SK-N-DZ (cell line): ENCODE results near the gene PCSK5.
"Not testable (repeated sequence)": the region's sequence is repeated elsewhere in the genome, so short reads cannot be mapped to it uniquely, and the experiment has no call there.

Source experiments
- DNase-seq: peaks from one replicate; pipeline ENCODE4 v3.0.0-alpha.2; 2015; ENCODE audit warnings: low spot score

PCSK5 gene

DNA sequence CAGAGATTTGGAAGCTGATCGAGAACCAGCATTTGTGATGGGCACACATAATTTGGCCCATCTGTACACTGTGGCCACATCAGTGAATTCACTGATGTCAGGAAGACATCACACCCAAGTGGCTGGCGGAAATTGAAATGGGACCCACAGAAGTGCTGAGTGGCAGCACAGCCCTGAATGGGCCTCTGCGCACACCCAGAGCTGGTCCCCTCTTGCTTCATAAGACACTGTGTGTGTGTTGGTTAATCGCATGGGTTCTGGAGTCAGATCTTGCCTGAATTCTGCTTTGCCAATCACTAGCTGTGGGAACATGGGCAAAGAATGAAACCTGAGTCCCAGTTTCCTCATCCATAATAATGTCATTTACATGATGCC, 72.2 kb downstream of the PCSK5 start:
- DNase-seq: no peak

DNA sequence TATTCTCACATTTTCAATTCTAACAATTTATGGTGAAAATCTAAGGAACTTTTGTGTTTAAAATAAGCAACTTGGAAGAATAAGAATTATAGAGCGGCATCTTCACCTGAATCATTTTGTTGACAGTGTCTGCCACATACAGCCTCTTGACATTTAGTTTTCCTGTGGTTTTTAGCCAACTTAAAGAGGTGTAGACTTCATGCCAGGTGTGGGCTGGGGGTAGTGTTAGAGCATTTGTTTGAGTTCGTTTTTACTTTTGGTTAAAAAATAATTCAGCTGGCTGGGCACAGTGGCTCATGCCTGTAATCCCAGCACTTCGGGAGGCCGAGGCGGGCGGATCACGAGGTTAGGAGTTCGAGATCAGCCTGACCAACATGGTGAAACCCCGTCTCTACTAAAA, 72.8 kb downstream of the PCSK5 start:
- not testable (repeated sequence) for DNase-seq

DNA sequence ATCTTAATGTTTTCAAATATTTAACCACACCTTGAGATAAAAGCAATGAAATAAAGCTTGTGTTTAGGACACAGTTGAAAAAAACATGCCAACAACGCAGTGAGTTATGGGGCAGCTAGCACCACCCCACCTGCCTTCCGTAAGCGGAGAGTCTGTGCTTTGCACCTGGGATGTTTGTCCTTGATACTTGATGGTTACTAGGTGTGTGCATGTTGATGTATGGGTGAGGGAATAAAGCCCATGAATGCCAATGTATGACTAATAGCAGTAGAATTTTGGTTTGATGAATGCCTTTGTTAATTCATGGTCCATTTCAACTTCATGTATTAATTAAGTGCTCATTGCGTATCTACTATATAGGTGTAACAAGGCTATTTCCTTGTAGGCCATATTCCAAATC, 74.0 kb downstream of the PCSK5 start:
- no peak for DNase-seq

DNA sequence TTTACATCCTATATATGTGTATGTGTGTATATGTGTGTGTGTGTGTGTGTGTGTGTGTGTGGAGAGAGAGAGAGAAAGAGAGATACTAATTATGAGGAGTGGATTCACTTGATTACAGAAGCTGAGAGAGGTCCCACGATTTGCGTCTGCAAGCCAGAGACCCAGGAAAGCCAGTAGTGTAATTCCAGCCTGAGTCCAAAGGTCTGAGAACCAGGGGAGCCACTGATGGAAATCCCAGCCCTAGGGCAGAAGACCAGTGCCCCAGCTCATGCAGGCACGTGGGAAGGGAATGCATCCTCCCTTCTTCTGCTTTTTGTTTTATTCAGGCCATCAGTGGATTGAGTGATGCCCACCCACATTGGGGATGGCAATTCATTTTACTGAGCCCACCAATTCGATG, 74.8 kb downstream of the PCSK5 start:
- no peak for DNase-seq

DNA sequence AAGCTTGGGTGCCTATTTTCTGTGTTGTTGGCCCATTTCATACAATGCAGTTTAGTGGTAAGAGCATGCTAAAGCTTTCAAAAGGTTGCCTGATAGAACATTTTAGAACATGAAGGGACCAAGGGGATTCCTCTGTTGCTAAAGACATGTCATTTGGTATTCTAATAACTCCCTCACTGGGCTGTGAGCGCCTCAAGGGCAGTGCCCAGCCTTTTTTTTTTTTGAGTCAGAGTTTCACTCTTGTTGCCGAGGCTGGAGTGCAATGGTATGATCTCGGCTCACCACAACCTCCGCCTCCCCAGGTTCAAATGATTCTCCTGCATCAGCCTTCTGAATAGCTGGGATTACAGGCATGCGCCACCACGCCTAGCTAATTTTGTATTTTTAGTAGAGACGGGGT, 77.1 kb downstream of the PCSK5 start:
- no peak for DNase-seq

DNA sequence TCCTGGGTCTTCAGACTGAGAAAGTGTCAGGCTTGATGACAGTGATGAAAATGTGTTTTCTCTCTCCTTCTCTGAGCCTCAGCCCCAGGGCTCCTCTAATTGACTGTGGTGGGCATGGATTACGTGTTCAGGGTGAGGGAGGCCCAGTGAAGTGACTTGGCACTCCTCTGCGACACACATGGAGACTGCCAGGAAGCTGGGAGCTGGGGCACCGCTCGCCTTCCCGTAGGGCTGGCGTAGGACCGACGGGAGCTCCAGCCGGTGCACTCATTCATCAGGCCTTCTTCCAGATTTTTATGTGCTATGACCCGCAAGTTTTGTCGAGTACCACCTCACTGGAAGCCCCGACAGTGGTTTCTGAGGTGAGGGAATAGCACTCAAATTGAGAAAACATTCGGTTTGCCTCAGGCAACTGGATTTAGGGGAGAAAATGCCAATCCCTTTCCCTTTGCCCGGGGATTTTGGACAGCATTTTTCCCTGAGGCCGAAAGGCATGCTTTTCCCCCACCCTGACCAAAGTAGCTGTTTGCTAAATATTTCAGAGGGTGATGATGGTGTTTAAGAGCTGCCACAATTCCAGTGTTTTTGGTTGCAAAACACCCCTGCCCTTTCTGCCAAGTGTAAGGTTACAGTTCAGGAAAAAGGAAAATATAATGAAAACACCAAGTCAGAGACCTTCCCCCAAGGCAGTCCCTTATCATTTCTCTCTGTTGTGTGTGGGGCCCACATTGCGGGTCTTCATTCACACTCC, 83.7 kb downstream of the PCSK5 start:
- no peak for DNase-seq

DNA sequence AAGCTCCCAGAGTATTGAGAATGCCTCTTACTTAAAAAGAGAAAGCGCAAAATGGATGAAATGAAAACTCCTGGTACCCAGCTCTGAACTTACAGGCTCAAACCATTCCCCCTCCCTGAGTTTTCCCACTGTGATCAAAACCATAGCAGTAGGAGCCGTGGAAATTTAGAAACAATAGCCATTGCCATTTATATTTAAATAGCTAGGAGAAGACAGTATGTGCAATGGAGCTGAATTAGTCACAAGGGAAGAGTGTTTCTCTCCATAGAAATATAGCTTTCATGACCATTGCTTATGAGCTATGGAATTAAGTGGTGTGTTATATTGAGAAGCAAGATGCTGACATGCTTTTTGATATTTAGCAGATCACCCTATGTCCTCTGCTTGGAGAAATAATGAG, 84.6 kb downstream of the PCSK5 start:
- DNase-seq: no peak

DNA sequence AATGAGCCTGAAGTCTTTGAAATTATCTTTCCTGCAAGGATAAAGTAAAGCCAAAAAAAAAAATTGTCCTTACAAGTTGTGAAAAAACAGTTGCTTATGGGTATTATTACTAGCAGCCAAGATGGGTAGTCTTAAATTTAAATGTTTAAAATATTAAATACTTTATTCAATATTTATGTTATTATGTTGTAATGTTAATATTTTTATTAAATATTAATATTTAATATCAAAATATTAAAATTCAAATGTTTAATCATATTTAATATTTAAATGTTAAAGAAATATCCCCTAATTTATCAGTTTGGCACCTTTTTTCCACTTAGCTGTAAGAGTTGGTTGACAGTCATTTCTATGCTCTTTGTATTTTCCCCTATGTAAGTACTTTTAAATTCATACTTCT, 86.1 kb downstream of the PCSK5 start:
- DNase-seq: no peak

DNA sequence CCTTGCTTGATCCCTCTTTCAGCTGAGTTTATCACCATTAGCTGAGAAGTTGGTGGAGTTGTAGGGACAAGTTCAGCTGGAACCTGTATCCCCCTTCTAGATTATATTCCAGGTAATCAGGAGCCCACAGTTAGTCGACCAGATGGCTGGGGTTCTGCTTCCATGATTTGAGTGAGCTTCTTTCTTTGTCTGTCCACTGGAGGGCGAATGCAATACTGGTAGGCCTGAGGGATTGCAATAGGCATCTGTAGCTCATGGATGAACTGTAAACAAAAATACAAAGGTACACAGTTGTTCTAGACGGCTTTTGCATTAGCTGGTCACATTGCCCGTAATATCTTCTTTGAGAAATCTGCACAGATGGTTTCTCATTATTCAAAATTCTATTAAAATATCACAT, 88.9 kb downstream of the PCSK5 start:
- peak; percentile 9 for DNase-seq

DNA sequence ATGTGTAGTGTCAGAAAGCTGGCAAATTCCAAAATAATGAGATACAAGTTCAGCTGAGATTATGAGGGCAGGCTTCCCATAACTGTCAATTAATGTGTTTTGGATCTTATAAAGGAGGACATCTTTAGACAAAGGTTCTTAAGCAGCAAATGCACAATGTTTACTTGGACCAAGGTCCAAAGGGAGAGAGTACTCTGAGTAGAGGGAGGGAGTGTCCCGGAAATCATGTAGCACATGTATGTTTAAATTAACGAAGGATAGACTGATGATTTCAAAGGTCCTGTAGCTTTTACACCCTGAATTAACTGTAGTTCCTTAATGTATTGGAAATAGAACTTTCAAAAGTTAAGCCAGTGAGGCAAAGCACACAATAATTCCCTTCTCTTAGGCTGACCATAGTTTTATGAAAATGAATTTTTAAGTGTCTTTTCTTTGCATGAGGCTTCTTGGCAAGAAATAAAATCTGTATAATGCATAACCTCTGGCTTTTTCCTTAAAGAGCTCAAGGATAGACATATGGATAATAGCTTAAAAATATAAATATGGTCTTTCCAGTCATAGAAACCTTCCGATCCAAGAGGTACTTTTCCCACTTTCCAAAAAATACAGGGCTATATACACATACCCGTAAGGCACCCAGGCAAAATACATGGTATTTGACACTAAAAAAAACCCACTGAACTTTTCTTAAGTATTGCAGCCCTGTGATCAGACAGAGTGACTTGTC, 93.0 kb downstream of the PCSK5 start:
- no peak for DNase-seq

DNA sequence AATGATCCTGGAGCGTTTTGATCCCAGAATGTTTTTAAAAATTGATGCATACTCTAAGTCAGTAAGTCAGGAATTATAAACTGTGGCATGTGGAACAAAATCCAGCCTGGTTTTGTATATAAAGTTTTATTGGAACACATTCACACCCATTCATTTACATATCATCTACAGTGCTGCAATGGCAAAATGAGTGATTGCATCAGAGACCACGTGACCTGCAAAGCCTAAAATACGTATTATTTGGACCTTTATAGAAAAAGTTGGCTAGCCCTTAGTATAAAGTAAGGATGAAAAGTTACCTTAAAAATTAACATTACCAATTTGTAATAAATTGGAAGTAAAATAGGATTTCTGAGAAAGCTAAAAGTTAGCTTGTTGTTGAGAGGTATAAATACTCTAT, 95.0 kb downstream of the PCSK5 start:
- DNase-seq: no peak

DNA sequence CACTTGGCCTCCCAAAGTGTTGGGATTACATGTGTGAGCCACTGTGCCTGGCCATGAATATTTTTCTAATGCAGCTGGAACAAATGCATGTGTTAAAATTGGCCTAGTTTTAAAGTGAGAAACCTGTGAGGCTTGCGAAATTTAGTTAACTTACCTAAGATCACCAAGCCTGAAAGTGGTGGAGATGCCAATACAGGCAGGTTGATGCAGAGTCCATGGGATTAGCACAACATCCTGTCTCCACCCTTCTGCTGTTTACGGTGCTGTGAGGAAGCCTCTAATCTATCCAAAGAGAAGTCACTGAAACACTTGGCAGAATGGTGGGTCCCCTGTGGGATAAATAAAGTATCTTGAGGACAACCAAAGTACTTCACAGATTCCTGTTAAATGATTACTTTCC, 98.2 kb downstream of the PCSK5 start:
- no peak for DNase-seq

DNA sequence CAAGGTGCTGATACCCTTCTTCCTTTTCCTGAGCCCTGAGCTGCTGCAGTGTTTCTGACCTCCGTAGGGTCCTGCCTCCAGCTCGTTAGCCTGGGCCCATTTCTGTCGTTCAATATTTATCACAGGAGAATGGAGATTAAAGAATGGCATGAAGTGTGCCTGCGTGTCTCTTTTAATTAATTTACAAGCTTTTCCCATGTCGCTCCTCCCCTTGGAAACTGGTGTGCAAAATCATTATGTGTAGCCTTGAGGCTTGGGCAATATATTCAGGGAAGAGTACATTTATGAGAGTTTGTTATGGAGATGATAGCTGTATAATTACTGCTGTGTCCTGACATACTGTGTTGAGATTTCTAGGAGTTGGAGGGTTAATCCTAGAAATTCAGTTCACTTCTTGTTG, 99.7 kb downstream of the PCSK5 start:
- no peak for DNase-seq

DNA sequence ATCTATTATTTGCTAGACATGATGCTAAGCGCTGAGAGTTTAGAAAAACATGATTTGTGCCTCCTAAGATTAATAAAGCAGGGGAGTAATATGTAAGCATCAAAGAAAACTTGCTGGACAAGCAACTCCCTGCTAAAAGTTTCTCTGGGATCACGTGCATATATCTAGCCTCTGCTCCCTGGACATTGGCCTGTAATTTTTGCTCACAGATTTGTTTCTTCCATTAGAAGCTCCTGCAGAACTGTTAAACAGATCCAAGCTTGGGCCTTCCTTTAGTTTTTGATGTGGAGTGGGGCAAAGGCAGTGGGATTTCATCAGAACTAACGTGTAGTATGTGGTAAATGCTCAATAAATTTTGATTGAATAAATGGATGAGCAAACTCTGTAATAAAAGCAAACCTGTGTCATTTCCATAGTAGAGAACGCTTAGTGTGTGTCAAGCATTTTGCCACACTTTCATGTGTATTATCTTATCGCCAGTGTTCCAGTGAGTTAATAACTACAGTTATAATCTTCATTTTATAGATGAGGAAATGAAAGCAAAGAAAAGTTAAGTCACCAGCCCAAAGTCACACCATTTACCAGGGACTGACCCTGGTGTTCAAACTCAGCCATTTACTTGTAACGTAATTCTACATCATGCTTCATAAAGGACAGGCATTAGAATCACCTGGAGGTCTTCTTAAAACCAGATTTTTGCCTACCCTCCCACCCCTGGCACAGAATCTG, 100.3 kb downstream of the PCSK5 start:
- DNase-seq: no peak

DNA sequence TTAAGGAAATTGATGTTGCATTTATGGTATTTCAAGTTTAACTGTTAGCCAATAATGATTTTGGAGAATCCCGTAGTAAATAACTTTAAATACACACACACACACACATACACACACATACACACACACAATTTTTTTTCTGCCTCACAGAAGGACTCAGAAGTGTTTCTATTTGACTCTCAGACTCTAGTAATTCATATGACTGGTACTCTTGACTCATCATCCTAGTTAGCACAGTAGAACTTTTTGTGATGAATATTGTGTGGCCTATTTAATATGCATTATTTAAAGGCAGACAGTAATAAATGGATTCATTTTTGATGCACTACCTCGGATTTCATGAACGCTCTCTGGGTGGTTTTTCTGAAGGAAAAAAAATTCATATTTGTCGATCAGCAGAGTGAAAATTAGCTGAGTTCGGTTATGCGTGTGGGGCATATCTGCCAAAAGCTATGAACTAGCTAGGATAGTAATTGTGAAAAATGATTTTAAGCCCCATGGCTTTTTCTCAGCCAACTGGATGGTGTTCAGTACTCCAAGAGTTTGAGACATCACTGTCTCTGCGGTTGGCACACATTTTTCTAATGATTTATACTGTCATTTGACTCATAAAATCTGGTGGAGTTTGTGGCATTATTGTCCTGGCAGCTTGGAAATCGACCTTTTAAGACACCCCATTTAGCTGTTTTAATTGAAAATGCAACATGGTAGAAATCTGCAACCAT, 102.2 kb downstream of the PCSK5 start:
- DNase-seq: no peak

DNA sequence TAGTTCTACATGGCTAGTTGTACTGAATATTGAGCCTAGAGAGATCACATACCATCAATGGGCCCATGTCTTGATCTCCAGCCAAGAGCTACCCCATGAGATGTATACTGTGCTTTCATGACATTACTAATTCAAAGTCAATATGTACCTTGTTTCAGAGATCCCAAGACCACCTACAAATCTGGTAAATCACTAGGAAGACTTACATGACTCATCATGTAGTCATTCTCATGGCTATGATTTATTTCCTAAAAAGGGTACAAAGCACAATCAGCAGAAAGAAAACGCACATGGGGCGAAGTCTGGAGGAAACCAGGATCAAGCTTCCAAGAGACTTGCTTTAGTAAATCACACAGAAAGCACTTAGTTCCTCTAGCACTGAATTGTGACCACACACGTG, 103.0 kb downstream of the PCSK5 start:
- no peak for DNase-seq

DNA sequence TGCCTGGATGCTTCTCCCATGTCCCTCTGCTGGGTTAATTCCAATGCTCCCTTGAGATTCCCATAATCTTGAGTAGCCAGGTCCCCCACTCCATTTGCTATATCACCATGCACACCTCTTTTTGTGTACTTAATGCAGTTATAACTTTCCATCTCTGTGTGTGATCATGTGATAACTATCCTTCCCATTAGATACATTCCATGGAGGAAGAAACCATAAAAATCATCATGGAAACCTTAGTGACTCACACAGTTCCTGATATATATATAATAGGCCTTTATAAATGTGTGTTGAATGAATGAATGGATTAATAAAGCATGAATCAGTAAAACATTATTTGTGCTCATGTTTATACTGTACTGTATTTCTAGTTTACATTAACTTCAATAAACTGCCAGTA, 104.6 kb downstream of the PCSK5 start:
- DNase-seq: no peak

DNA sequence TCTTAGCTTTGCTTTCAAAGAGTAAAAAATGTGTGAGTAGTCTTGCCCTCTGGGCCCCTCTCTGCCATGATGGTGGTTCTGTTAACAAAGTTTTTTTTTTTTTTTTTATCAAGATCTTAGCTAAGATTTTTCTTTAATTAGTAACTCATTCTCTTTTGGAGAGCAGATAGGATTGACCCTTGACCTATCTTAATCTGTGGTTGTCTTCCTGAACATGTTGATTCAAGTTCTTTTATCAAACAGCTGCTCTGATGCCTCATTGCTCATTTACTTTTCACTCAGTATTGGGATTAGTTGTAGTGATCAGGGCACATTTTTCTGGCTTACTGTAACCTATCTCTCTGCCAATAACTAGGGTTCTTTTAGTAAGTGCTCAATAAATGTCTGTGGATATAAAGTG, 106.3 kb downstream of the PCSK5 start:
- no peak for DNase-seq

DNA sequence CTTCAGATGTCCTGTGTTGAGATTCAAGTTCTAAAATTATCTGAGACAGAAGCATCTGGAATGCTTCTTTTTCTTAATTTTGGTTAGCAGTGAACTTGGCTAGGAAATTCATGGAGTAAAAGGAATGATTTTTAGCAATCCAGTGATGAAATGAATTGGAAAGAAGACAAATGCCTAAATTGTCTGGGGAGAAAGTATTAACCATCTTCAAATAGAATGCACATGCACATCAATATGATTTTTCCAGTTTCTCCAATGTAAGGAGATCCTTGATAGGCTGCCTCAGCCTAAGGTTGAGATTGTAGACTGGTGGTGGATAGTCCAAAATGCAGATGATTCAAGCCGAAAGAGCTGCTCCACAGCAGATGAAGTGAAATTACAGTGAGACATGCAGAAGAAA, 106.7 kb downstream of the PCSK5 start:
- no peak for DNase-seq

DNA sequence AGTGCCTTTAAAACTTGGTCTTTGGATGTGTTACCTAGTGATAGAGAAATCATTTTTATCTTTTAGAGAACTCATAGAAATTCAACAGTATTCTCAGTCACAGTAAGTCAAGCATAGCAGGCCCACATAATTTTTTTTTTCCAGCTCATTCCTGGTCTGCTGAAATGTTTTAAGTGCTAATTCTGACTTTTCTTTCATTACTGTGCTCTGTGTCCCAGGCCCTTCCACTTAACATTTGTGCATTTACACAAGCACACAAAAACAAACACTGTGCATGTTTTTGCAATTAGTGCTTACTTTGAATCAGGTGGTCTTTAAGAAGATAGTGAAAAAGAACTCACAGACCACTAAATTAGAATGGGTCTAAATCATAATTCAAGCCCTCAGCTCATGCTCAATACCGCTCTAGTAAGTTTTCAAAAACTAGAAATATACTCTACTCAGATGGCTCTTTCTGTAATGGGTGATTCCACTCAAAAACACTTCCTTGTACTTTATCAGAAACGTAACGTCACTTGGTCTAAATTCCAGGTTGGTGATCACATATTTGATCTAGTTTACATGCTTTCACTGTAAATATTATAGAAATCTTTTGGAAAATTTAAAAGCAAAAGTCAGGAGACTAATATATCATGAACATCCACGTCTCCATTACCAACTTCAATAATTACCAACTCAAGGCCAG, 107.8 kb downstream of the PCSK5 start:
- DNase-seq: no peak

DNA sequence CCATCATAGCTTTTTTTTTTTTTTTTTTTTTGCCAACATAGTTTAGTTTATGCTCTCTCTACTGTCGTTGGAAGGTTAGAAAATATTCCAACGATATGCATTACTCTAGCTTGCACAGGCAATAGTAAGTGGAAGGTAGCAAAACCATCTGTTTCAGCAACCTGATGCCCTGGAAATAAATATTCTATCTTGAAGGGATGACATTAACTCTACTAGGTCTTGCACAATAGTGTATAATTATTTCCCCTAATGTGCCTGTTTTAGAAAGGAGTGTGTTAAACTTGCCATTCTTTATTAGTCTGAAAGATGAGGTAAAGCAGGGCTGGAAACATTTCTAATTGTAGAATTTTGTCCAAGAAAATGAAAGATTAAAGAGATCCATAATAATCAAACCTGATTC, 111.0 kb downstream of the PCSK5 start:
- DNase-seq: no peak

DNA sequence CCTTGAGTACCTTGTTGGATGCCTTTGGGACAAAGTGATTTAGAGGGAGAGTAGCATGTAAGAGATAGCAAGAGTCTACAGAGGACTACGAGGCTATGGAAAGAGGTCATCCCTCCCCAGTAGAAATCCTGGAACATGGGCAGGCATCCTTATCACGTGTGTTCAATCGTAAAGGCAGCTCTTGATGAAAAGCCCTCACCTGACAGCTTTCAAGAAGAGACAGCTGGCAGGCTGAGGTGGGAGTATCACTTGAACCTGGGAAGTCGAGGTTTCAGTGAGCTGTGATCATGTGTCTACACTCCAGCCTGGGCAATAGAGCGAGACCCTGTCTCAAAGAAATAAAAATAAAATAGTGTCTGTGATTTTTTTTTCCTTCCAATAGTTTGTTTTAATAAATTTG, 112.6 kb downstream of the PCSK5 start:
- no peak for DNase-seq
